Neural progenitor cell (in vitro differentiated cells): ENCODE measurements around the gene INO80E. TPM values are rescaled to one million over a fixed set of nuclear protein-coding genes. Genes with fewer than 3 reads are reported as not detected.

ENCODE experiments used
- DNase-seq: peaks from one replicate; pipeline ENCODE4 v3.0.0-alpha.2; 2016; ENCODE audit warnings: low spot score
- H2AFZ ChIP-seq: fragments of 200-600 bp; sonication (generic); replicated peaks from 2 replicates; pipeline ENCODE4 v1.6.1; 2016; ENCODE audit warnings: antibody characterized with exemption
- H3F3A ChIP-seq: fragments of 200-600 bp; sonication (generic); 2 replicates; pipeline ENCODE4 v1.6.1; 2016; ENCODE audit warnings: antibody characterized with exemption, low read depth
- H3K27ac ChIP-seq: fragments of 200-600 bp; sonication (generic); 2 replicates; pipeline ENCODE4 v1.5.1; 2016; ENCODE audit warnings: mild to moderate bottlenecking
- H3K27me3 ChIP-seq: fragments of 200-600 bp; sonication (generic); 2 replicates; pipeline ENCODE4 v1.6.1; 2016; ENCODE audit warnings: mild to moderate bottlenecking, moderate library complexity
- H3K36me3 ChIP-seq: fragments of 200-600 bp; sonication (generic); 2 replicates; pipeline ENCODE4 v1.5.1; 2016
- H3K4me1 ChIP-seq: fragments of 200-600 bp; sonication (generic); 2 replicates; pipeline ENCODE4 v1.6.1; 2016; ENCODE audit warnings: mixed run types
- H3K4me2 ChIP-seq: fragments of 200-600 bp; sonication (generic); 2 replicates; pipeline ENCODE4 v1.6.1; 2016
- H3K4me3 ChIP-seq: fragments of 200-600 bp; sonication (generic); 2 replicates; pipeline ENCODE4 v1.5.1; 2016
- H3K79me2 ChIP-seq: fragments of 200-600 bp; sonication (generic); 2 replicates; pipeline ENCODE4 v1.6.1; 2016; ENCODE audit warnings: low read depth
- H3K9ac ChIP-seq: fragments of 200-600 bp; sonication (generic); 2 replicates; pipeline ENCODE4 v1.6.1; 2016
- H3K9me3 ChIP-seq: fragments of 200-600 bp; sonication (generic); 2 replicates; pipeline ENCODE4 v1.5.1; 2016; ENCODE audit warnings: low read depth
- H4K20me1 ChIP-seq: fragments of 200-600 bp; sonication (generic); 2 replicates; pipeline ENCODE4 v1.6.1; 2016; ENCODE audit warnings: low read depth
- H3K27ac Mint-ChIP-seq: 3 replicates; pipeline ENCODE4 v1.8.0; 2021; ENCODE audit warnings: mixed read lengths
- H3K27me3 Mint-ChIP-seq: 2 replicates; pipeline ENCODE4 v1.8.0; 2022; ENCODE audit warnings: low read depth, mild to moderate bottlenecking, inconsistent platforms, moderate library complexity, mixed read lengths; ENCODE audit not compliant: insufficient read depth
- H3K36me3 Mint-ChIP-seq: 3 replicates; pipeline ENCODE4 v1.8.0; 2021; ENCODE audit warnings: mixed read lengths
- H3K4me1 Mint-ChIP-seq: 3 replicates; pipeline ENCODE4 v1.8.0; 2021; ENCODE audit warnings: mixed read lengths
- H3K4me3 Mint-ChIP-seq: 3 replicates; pipeline ENCODE4 v1.8.0; 2021; ENCODE audit warnings: mild to moderate bottlenecking, moderate library complexity, mixed read lengths
- H3K9me3 Mint-ChIP-seq: 3 replicates; pipeline ENCODE4 v1.8.0; 2020; ENCODE audit warnings: mixed read lengths
- CTCF ChIP-seq: fragments of 200-600 bp; sonication (generic); IDR thresholded peaks from 2 replicates; pipeline ENCODE4 v1.5.1; 2017; ENCODE audit warnings: antibody characterized with exemption, mild to moderate bottlenecking
- EZH2 ChIP-seq: fragments of 200-600 bp; sonication (generic); IDR thresholded peaks from 2 replicates; pipeline ENCODE4 v1.6.1; 2017; ENCODE audit warnings: antibody characterized with exemption, mild to moderate bottlenecking, moderate library complexity
- EZH2phosphoT487 ChIP-seq: fragments of 200-600 bp; sonication (generic); IDR thresholded peaks from 2 replicates; pipeline ENCODE4 v1.6.1; 2017; ENCODE audit warnings: antibody characterized with exemption
- total RNA-seq: library from RNA; depleted of rRNA; stranded (reverse); fragments of >200 nt; gene quantifications from 2 replicates; pipeline ENCODE4 v1.2.3, GENCODE V29; 2015; ENCODE audit warnings: low replicate concordance

INO80E gene
- total RNA-seq, 1 donor from 2014 or later: 129 TPM

- H2AFZ ChIP-seq: peak overlapping the region; percentile 63
- Mint-ChIP-seq H3K27ac (no peak overlapping the region), H3K36me3 (no peaks in the 10 kb centered on the region), H3K4me1 (peaks cover 37% of the 10 kb centered on the region), H3K4me3 (peak overlapping the region; percentile 86), H3K9me3 (peaks cover 2% of the 10 kb centered on the region), H3K27me3 (peaks cover 17% of the 10 kb centered on the region)
- H3K9me3 ChIP-seq: no peaks in the 10 kb centered on the region
- H3F3A ChIP-seq: peaks cover 18% of the 10 kb centered on the region
- H3K4me2 ChIP-seq: peak overlapping the region; percentile 100
- peaks cover 37% of the 10 kb centered on the region for H4K20me1 ChIP-seq
- TF ChIP-seq EZH2 (no peak), CTCF (no peak), EZH2phosphoT487 (no peak)
- peak overlapping the region; percentile 87 for H3K4me3 ChIP-seq
- peaks cover 42% of the 10 kb centered on the region for H3K27me3 ChIP-seq
- H3K27ac ChIP-seq: no peak overlapping the region
- H3K4me1 ChIP-seq: peaks cover 21% of the 10 kb centered on the region
- no peaks in the 10 kb centered on the region for H3K36me3 ChIP-seq
- H3K79me2 ChIP-seq: no peaks in the 10 kb centered on the region
- DNase-seq: no peak
- H3K9ac ChIP-seq: no peak overlapping the region
These were observed 35.5 kb downstream of the INO80E start for GRCh38 chr16:30031477-30031918.

- peaks cover 37% of the 10 kb centered on the region for H3K4me1 Mint-ChIP-seq
- no peak overlapping the region for H3K4me3 ChIP-seq
- H3K27ac Mint-ChIP-seq: peak overlapping the region; percentile 66
- H3K27ac ChIP-seq: no peak overlapping the region
- peaks cover 21% of the 10 kb centered on the region for H3K4me1 ChIP-seq
- peak; percentile 83 for DNase-seq
- H3F3A ChIP-seq: peaks cover 18% of the 10 kb centered on the region
- peaks cover 2% of the 10 kb centered on the region for H3K9me3 Mint-ChIP-seq
- no peak overlapping the region for H3K9ac ChIP-seq
- H3K4me3 Mint-ChIP-seq: peak overlapping the region; percentile 83
- H4K20me1 ChIP-seq: peaks cover 31% of the 10 kb centered on the region
- no peaks in the 10 kb centered on the region for H3K79me2 ChIP-seq
- H3K27me3 ChIP-seq: peaks cover 46% of the 10 kb centered on the region
- H3K27me3 Mint-ChIP-seq: peaks cover 14% of the 10 kb centered on the region
- H3K9me3 ChIP-seq: no peaks in the 10 kb centered on the region
- H3K36me3 Mint-ChIP-seq: no peaks in the 10 kb centered on the region
- no peak overlapping the region for H2AFZ ChIP-seq
- H3K4me2 ChIP-seq: peak overlapping the region; percentile 100
- H3K36me3 ChIP-seq: no peaks in the 10 kb centered on the region
- peak; percentile 91 for TF ChIP-seq CTCF
- TF ChIP-seq EZH2phosphoT487: peak; percentile 27
- TF ChIP-seq EZH2: no peak
These were observed 36.2 kb downstream of the INO80E start for GRCh38 chr16:30032083-30032819.

DNA sequence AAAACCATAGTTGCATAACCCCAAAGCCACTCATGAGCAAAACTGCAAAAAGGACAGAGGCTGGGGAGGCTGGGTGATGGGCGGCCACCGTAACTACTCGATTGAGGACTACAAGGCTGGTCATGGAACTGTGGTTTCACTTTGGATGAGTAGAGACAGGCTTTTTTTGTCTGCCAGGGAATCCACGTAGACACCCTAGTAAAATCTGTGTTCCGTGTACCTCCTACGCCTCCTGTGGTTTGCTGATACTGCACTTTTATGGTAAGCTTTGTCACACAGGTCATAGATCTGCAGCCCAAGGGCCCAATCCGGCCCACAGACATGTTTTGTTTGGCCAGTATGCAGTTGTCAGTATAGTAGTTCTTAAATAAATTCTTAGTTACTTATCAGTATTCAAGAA lies 37.2 kb downstream of the INO80E start:
- Mint-ChIP-seq H3K27me3 (peaks cover 12% of the 10 kb centered on the region), H3K4me3 (no peak overlapping the region)

More for the DNA sequence above, 37.2 kb downstream of the INO80E start:
- no peaks in the 10 kb centered on the region for H3K36me3 ChIP-seq
- no peak overlapping the region for H3K4me2 ChIP-seq
- peaks cover 18% of the 10 kb centered on the region for H3F3A ChIP-seq
- H3K4me3 ChIP-seq: no peak overlapping the region
- no peak overlapping the region for H3K27ac ChIP-seq
- no peak overlapping the region for H3K27ac Mint-ChIP-seq
- H3K4me1 Mint-ChIP-seq: peaks cover 27% of the 10 kb centered on the region
- H3K27me3 ChIP-seq: peaks cover 46% of the 10 kb centered on the region
- H4K20me1 ChIP-seq: peaks cover 21% of the 10 kb centered on the region
- no peaks in the 10 kb centered on the region for H3K9me3 ChIP-seq
- H3K79me2 ChIP-seq: no peaks in the 10 kb centered on the region
- DNase-seq: no peak
- TF ChIP-seq EZH2 (no peak), CTCF (no peak), EZH2phosphoT487 (no peak)
- H3K36me3 Mint-ChIP-seq: no peaks in the 10 kb centered on the region
- H3K4me1 ChIP-seq: peaks cover 16% of the 10 kb centered on the region
- no peak overlapping the region for H3K9ac ChIP-seq
- peaks cover 2% of the 10 kb centered on the region for H3K9me3 Mint-ChIP-seq
- no peak overlapping the region for H2AFZ ChIP-seq
